GM19372 (cell line): Measurements from ENCODE around the gene S100A6.

Experiments
- ATAC-seq: cut with Tn5 transposase; IDR thresholded peaks from one replicate; pipeline ENCODE4 v1.9.1; 2021; ENCODE audit warnings: mild to moderate bottlenecking, low read depth, moderate library complexity; ENCODE audit not compliant: unreplicated experiment

The S100A6 gene

GRCh38 chr1:153509036-153509435 is 26.8 kb downstream of the S100A6 start:
- no peak for ATAC-seq

GRCh38 chr1:153507926-153508583 is 27.7 kb downstream of the S100A6 start:
- no peak for ATAC-seq

GRCh38 chr1:153506831-153507413 is 28.9 kb downstream of the S100A6 start:
- ATAC-seq = no peak

- ATAC-seq = no peak
These were observed 29.4 kb downstream of the S100A6 start for GRCh38 chr1:153506386-153506785.

GRCh38 chr1:153505576-153505975 is 30.2 kb downstream of the S100A6 start:
- no peak for ATAC-seq

GRCh38 chr1:153503766-153504165 is 32.0 kb downstream of the S100A6 start:
- ATAC-seq = no peak

- no peak for ATAC-seq
These were observed 37.0 kb downstream of the S100A6 start for GRCh38 chr1:153498746-153499145.

- no peak for ATAC-seq
These were observed 40.3 kb downstream of the S100A6 start for GRCh38 chr1:153495536-153495935.

- no peak for ATAC-seq
These were observed 40.7 kb downstream of the S100A6 start for GRCh38 chr1:153494976-153495535.

GRCh38 chr1:153493343-153493960 is 42.3 kb downstream of the S100A6 start:
- ATAC-seq = no peak

GRCh38 chr1:153490272-153491051 is 45.3 kb downstream of the S100A6 start:
- ATAC-seq = no peak

GRCh38 chr1:153488731-153489130 is 47.1 kb downstream of the S100A6 start:
- ATAC-seq = no peak

GRCh38 chr1:153487707-153488106 is 48.1 kb downstream of the S100A6 start:
- ATAC-seq = no peak

GRCh38 chr1:153485863-153486262 is 49.9 kb downstream of the S100A6 start:
- ATAC-seq = no peak
